HCT116 (cell line): ENCODE measurements around the gene DEGS1.

ENCODE experiments used
- MAX ChIP-seq: IDR thresholded peaks from 2 replicates; pipeline ENCODE4 v1.6.1; 2012
- POLR2A ChIP-seq: IDR thresholded peaks from 2 replicates; pipeline ENCODE4 v1.7.0; 2011; ENCODE audit warnings: borderline replicate concordance; ENCODE audit not compliant: insufficient read depth, insufficient read length; ENCODE audit errors: extremely low read depth
- POLR2AphosphoS5 ChIP-seq: IDR thresholded peaks from 2 replicates; pipeline ENCODE4 v1.6.1; 2011; ENCODE audit warnings: mild to moderate bottlenecking, low read depth, low read length, moderate library complexity
- SRF ChIP-seq: IDR thresholded peaks from 2 replicates; pipeline ENCODE4 v1.6.1; 2012; ENCODE audit warnings: low read depth
- YY1 ChIP-seq: IDR thresholded peaks from 2 replicates; pipeline ENCODE4 v1.6.1; 2011; ENCODE audit warnings: low read length, low read depth, moderate library complexity, mild to moderate bottlenecking; ENCODE audit not compliant: insufficient replicate concordance; ENCODE audit errors: extremely low read depth
- ZNF274 ChIP-seq: fragments of 200-500 bp; sonication (Bioruptor generic); IDR thresholded peaks from 2 replicates; pipeline ENCODE4 v1.6.1; 2014; ENCODE audit warnings: mild to moderate bottlenecking, low read depth, low read length, inconsistent platforms
- TF ChIP-seq, protein P1 (sequence below), 3 experiments: fragments of 200-600 bp in 1 of 3; sonication (generic) in 1 of 3; IDR thresholded peaks in 2 of 3; conservative IDR thresholded peaks in 1 of 3; 2 replicates each; pipeline ENCODE4 v1.5.1; 2012 to 2017; ENCODE audit warnings: low read depth in 2 of 3, low read length in 2 of 3, antibody characterized with exemption in 1 of 3, borderline replicate concordance in 1 of 3, control low read depth in 1 of 3, mild to moderate bottlenecking in 1 of 3, mixed read lengths in 1 of 3, mixed run types in 1 of 3, moderate library complexity in 1 of 3; ENCODE audit not compliant: insufficient read depth in 1 of 3

GRCh38 chr1:224185208-224185607 lies 2.2 kb downstream of the DEGS1 start:
- no peak for TF ChIP-seq MAX
- TF ChIP-seq, protein P1, sequence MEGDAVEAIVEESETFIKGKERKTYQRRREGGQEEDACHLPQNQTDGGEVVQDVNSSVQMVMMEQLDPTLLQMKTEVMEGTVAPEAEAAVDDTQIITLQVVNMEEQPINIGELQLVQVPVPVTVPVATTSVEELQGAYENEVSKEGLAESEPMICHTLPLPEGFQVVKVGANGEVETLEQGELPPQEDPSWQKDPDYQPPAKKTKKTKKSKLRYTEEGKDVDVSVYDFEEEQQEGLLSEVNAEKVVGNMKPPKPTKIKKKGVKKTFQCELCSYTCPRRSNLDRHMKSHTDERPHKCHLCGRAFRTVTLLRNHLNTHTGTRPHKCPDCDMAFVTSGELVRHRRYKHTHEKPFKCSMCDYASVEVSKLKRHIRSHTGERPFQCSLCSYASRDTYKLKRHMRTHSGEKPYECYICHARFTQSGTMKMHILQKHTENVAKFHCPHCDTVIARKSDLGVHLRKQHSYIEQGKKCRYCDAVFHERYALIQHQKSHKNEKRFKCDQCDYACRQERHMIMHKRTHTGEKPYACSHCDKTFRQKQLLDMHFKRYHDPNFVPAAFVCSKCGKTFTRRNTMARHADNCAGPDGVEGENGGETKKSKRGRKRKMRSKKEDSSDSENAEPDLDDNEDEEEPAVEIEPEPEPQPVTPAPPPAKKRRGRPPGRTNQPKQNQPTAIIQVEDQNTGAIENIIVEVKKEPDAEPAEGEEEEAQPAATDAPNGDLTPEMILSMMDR (IDR thresholded peaks at IDR 0.05 in 2 of 3, conservative IDR thresholded peaks at IDR 0.05 in 1 of 3; ENCODE audit: borderline replicate concordance in 1 of 3, insufficient read depth in 1 of 3, low read depth in 2 of 3, low read length in 2 of 3): no peak
- TF ChIP-seq SRF: no peak
- no peak for TF ChIP-seq POLR2A
- TF ChIP-seq POLR2AphosphoS5: no peak
- TF ChIP-seq ZNF274: no peak
- no peak for TF ChIP-seq YY1
